Glutamatergic neuron (in vitro differentiated cells): Measurements from ENCODE around the gene TIRAP. TPM values are rescaled to one million over a fixed set of nuclear protein-coding genes. Genes with fewer than 3 reads are reported as not detected.

ENCODE experiments used
- DNase-seq: peaks from one replicate; pipeline ENCODE4 v3.0.0; 2022
- H3K27ac Mint-ChIP-seq: one replicate; pipeline ENCODE4 v1.8.0; 2020; ENCODE audit warnings: mild to moderate bottlenecking, mixed read lengths, inconsistent platforms; ENCODE audit not compliant: unreplicated experiment
- H3K27me3 Mint-ChIP-seq: one replicate; pipeline ENCODE4 v1.8.0; 2020; ENCODE audit warnings: mild to moderate bottlenecking, moderate library complexity, mixed read lengths, inconsistent platforms; ENCODE audit not compliant: unreplicated experiment
- H3K36me3 Mint-ChIP-seq: one replicate; pipeline ENCODE4 v1.8.0; 2020; ENCODE audit warnings: mild to moderate bottlenecking, mixed read lengths, inconsistent platforms; ENCODE audit not compliant: unreplicated experiment
- H3K4me1 Mint-ChIP-seq: one replicate; pipeline ENCODE4 v1.8.0; 2020; ENCODE audit warnings: mild to moderate bottlenecking, low read depth, mixed read lengths, inconsistent platforms; ENCODE audit not compliant: unreplicated experiment
- H3K4me3 Mint-ChIP-seq: one replicate; pipeline ENCODE4 v1.8.0; 2020; ENCODE audit warnings: mild to moderate bottlenecking, mixed read lengths, inconsistent platforms; ENCODE audit not compliant: unreplicated experiment
- H3K9me3 Mint-ChIP-seq: one replicate; pipeline ENCODE4 v1.8.0; 2020; ENCODE audit warnings: mild to moderate bottlenecking, moderate library complexity, mixed read lengths, inconsistent platforms; ENCODE audit not compliant: unreplicated experiment
- total RNA-seq: library from RNA; stranded (reverse); fragmentation: NEBNext Ultra II Directional; extraction: Animal tissue kit (Norgen Biotek cat#: 25700); gene quantifications from one replicate; pipeline ENCODE4 v1.2.1, GENCODE V29; 2021; ENCODE audit not compliant: unreplicated experiment
- TF ChIP-seq, protein P1 (sequence below): fragments of 200-600 bp; sonication (generic); IDR thresholded peaks from one replicate; pipeline ENCODE4 v1.5.0; 2021; ENCODE audit not compliant: partially characterized antibody, unreplicated experiment

Gene TIRAP
- total RNA-seq, 1 donor from 2014 or later = 8.2 TPM

DNA sequence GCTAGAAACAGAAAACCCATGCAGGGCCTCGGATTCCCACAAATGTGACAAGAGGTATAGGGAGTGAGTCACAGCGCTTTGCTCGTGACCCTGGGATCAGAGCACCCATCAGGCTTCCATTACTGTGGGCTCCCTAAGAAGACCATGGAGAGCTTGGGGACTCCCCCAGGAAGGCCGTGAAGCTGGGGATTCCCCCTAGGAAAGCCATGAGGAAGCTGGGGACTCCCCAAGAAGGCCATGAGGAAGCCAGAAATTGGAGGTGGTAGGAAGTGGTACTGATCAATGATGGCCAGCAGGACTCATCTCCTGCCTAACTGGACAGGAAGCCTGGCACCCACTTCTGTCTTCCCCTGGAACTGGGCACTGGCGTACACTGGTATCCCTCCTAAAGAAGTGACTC lies 10.8 kb downstream of the TIRAP start:
- H3K27me3 Mint-ChIP-seq = peaks cover 2% of the 10 kb centered on the region
- TF ChIP-seq, protein P1, sequence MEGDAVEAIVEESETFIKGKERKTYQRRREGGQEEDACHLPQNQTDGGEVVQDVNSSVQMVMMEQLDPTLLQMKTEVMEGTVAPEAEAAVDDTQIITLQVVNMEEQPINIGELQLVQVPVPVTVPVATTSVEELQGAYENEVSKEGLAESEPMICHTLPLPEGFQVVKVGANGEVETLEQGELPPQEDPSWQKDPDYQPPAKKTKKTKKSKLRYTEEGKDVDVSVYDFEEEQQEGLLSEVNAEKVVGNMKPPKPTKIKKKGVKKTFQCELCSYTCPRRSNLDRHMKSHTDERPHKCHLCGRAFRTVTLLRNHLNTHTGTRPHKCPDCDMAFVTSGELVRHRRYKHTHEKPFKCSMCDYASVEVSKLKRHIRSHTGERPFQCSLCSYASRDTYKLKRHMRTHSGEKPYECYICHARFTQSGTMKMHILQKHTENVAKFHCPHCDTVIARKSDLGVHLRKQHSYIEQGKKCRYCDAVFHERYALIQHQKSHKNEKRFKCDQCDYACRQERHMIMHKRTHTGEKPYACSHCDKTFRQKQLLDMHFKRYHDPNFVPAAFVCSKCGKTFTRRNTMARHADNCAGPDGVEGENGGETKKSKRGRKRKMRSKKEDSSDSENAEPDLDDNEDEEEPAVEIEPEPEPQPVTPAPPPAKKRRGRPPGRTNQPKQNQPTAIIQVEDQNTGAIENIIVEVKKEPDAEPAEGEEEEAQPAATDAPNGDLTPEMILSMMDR = no peak
- DNase-seq = no peak
- no peaks in the 10 kb centered on the region for H3K4me1 Mint-ChIP-seq
- H3K4me3 Mint-ChIP-seq = no peak overlapping the region
- H3K9me3 Mint-ChIP-seq = peaks cover 3% of the 10 kb centered on the region
- H3K36me3 Mint-ChIP-seq = no peaks in the 10 kb centered on the region
- H3K27ac Mint-ChIP-seq = no peak overlapping the region

DNA sequence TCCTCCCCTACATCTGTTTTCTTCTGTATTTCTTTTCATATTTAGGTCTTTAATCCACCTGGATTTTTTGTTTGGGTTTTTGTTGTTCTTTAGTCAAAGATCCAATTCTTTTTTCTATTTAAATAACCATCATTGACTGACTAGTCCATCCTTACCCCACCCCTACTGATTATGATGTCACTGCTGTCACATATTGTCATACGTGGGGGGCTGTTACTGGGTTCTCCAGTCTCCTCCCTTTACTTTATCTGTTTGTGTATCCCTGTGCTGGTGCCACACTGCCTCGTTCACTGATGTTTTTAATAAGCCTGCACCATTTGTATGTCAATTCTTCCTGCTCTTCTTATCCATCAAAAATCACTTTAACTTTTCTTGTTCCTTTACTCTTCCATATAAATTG lies 14.1 kb downstream of the TIRAP start:
- Mint-ChIP-seq H3K9me3 (peaks cover 3% of the 10 kb centered on the region), H3K4me1 (no peaks in the 10 kb centered on the region), H3K4me3 (no peak overlapping the region), H3K27ac (no peak overlapping the region), H3K36me3 (no peaks in the 10 kb centered on the region), H3K27me3 (peaks cover 2% of the 10 kb centered on the region)
- TF ChIP-seq, protein P1 = no peak
- no peak for DNase-seq

DNA sequence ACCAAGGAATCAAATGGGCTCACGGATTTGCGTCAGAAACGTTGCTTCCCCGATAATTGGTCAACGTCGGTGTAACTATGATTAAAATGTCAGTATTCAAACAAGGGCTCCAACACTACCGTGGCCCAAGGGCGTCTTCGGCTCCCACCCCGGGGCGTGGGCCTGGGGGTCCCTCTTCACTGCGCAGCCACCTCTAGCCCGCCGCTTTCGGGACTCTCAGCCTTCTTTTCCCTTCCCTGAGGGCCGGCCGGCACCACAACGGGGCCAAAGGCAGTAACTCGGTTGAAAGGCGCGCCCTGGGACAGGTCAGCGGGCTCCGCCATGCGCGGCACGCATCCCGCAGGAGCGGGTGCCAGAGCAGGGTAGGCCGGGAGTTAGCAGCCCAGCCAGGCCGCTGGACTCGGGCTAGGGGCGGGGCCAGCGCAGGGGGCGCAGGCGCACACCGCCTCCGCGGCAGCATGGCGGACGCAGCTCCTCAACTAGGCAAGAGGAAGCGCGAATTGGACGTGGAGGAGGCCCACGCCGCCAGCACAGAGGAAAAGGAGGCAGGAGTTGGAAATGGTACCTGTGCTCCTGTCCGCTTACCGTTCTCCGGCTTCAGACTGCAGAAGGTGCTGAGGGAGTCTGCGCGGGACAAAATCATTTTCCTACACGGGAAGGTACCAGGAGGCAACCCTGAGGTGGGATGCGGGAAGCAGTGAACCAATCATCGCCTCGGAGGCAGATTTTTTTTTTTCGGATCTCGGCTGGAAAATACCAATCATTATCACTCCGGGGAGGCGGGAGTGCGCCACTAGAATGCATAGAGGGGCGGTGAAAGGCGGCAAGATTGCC lies 20.9 kb downstream of the TIRAP start, which contains the start of gene DCPS:
Gene DCPS (plus strand): TSS at position 438 of the 834 bp plus-strand sequence. CDS start 21 bp downstream, at position 459.
- H3K4me1 Mint-ChIP-seq = peaks cover 17% of the 10 kb centered on the region
- peaks cover 4% of the 10 kb centered on the region for H3K9me3 Mint-ChIP-seq
- peak within 1 kb of the TSS; percentile 78 for H3K27ac Mint-ChIP-seq
- TF ChIP-seq, protein P1 = no peak
- no peaks in the 10 kb centered on the region for H3K27me3 Mint-ChIP-seq
- DNase-seq = peak; percentile 94
- H3K36me3 Mint-ChIP-seq = peaks cover 4% of the 10 kb centered on the region
- peak within 1 kb of the TSS; percentile 84 for H3K4me3 Mint-ChIP-seq

DNA sequence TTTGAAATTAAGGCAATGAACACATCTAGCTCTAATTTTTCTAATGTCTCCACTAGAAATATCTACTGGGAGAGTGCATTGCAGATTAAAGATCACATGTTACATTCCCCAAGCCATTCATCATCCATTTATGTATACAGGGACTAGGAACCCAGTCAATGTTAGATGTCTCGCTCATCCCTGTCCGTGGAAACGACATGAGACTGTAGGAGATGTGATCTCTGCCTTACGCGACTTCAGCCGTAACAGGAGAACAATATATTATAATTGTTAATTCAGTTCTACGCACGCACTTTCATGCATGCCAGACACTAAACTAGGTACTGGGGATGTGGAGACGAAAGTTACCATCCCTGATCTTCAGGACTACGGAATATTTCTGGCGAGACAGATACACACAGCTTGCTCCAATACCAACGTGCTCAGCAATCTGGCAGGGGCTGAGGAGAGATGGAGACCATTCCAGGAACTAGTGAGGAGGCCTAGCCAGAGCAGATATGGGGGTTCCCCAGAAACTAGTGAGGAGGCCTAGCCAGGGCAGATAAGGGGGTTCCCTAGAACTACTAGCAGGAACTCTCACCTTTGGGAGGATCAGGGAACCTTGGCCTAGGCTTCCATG lies 21.7 kb downstream of the TIRAP start:
- Mint-ChIP-seq H3K4me1 (peaks cover 18% of the 10 kb centered on the region), H3K4me3 (peak overlapping the region; percentile 84), H3K27me3 (no peaks in the 10 kb centered on the region), H3K27ac (peak overlapping the region; percentile 78), H3K9me3 (peaks cover 4% of the 10 kb centered on the region), H3K36me3 (peaks cover 4% of the 10 kb centered on the region)
- TF ChIP-seq, protein P1 = no peak
- DNase-seq = no peak

DNA sequence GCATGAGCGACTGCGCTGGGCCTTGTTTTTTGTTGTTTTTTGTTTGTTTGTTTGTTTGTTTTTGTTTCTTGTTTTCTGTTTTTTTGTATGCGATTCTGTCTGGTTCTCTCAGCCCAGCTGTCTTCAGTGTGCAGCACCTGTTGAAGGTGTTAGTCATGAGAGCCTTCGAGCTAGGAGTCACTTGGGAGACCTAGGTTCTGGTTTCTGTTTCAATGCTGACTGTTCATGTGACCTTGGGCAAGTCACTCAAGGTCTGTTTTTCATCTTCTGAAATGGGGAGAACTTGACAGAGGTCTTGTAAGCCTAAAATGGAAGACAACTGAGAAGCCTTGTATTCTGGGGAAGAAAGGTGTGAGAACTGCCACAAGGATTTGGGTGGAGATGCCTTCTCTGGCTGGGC lies 22.8 kb downstream of the TIRAP start:
- Mint-ChIP-seq H3K27me3 (no peaks in the 10 kb centered on the region), H3K27ac (peak overlapping the region; percentile 52), H3K4me3 (no peak overlapping the region), H3K4me1 (peaks cover 26% of the 10 kb centered on the region), H3K36me3 (peaks cover 4% of the 10 kb centered on the region), H3K9me3 (peaks cover 4% of the 10 kb centered on the region)
- DNase-seq = no peak
- TF ChIP-seq, protein P1 = no peak
